GM18861 (cell line): ENCODE results near the gene ADAMTS8.

Source experiments
- ATAC-seq: cut with Tn5 transposase; IDR thresholded peaks from one replicate; pipeline ENCODE4 v1.9.1; 2021; ENCODE audit not compliant: unreplicated experiment

Gene ADAMTS8

GRCh38 chr11:130462101-130462885 is 33.9 kb upstream of the ADAMTS8 start:
- no peak for ATAC-seq

GRCh38 chr11:130459521-130459920 is 31.1 kb upstream of the ADAMTS8 start:
- no peak for ATAC-seq

- ATAC-seq, result no peak
Observed at GRCh38 chr11:130458410-130458729, 30.0 kb upstream of the ADAMTS8 start.

GRCh38 chr11:130457623-130458409 is 29.4 kb upstream of the ADAMTS8 start:
- no peak for ATAC-seq

- ATAC-seq, result no peak
Observed at GRCh38 chr11:130456286-130456685, 27.9 kb upstream of the ADAMTS8 start.

- no peak for ATAC-seq
Observed at GRCh38 chr11:130455483-130456127, 27.2 kb upstream of the ADAMTS8 start.

- no peak for ATAC-seq
Observed at GRCh38 chr11:130454491-130455252, 26.3 kb upstream of the ADAMTS8 start.

- ATAC-seq, result no peak
Observed at GRCh38 chr11:130452940-130453339, 24.5 kb upstream of the ADAMTS8 start.

- no peak for ATAC-seq
Observed at GRCh38 chr11:130452176-130452575, 23.8 kb upstream of the ADAMTS8 start.

- no peak for ATAC-seq
Observed at GRCh38 chr11:130451231-130452019, 23.0 kb upstream of the ADAMTS8 start.

- ATAC-seq, result no peak
Observed at GRCh38 chr11:130449996-130450769, 21.8 kb upstream of the ADAMTS8 start.

GRCh38 chr11:130449310-130449990 is 21.0 kb upstream of the ADAMTS8 start:
- ATAC-seq, result no peak

- no peak for ATAC-seq
Observed at GRCh38 chr11:130448416-130449309, 20.3 kb upstream of the ADAMTS8 start, which contains the start of gene ADAMTS15. Gene ADAMTS15 (plus strand): TSS chr11:130448645. CDS start chr11:130448974, 329 bp downstream.

- no peak for ATAC-seq
Observed at GRCh38 chr11:130448039-130448415, 19.6 kb upstream of the ADAMTS8 start.

- no peak for ATAC-seq
Observed at GRCh38 chr11:130445788-130446187, 17.4 kb upstream of the ADAMTS8 start.

GRCh38 chr11:130442737-130443136 is 14.3 kb upstream of the ADAMTS8 start:
- no peak for ATAC-seq

- ATAC-seq, result no peak
Observed at GRCh38 chr11:130441719-130442118, 13.3 kb upstream of the ADAMTS8 start.

- ATAC-seq, result no peak
Observed at GRCh38 chr11:130439876-130440275, 11.5 kb upstream of the ADAMTS8 start.
